ENCODE data around the gene MAT2A. TPM values are rescaled to one million over a fixed set of nuclear protein-coding genes. Genes with fewer than 3 reads are reported as not detected.
A peak's percentile ranks its signal among the peaks of the same experiment; 100 is the strongest.
"Not testable (repeated sequence)": the region's sequence is repeated elsewhere in the genome, so short reads cannot be mapped to it uniquely, and the experiment has no call there.

The MAT2A gene
- total RNA-seq, 1 donor, result 140 TPM

DNA sequence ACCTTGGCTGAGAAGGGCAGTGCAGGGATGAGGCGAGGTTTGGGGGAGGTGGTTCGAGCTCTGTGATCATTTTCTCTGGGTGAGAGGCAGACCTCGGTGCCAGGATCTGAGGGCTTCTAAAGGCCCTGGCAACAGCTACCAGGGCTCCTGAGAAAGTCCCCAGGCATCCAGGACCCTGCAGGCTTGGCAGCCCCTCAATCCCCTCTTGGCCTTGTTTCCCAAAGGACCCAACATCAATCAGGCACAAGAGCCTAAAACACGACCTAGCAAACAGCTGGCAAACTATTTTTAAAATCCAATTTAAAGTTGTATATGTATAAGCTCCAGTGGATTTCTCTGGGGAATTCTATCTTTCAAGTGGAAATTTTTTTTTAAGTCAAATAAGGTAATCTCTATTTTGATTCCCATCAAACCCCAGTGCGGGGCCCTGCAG lies 15.0 kb upstream of the MAT2A start:
- DNase-seq (ENCODE audit: low read depth in 2 of 3, low spot score in 2 of 3), result no peak

GRCh38 chr2:85524336-85524908 lies 14.5 kb upstream of the MAT2A start:
- peak in 1 of 3 donors; percentile 43 for DNase-seq (ENCODE audit: low read depth in 2 of 3, low spot score in 2 of 3)

GRCh38 chr2:85525029-85525428 lies 13.9 kb upstream of the MAT2A start:
- no peak for DNase-seq (ENCODE audit: low read depth in 2 of 3, low spot score in 2 of 3)

DNA sequence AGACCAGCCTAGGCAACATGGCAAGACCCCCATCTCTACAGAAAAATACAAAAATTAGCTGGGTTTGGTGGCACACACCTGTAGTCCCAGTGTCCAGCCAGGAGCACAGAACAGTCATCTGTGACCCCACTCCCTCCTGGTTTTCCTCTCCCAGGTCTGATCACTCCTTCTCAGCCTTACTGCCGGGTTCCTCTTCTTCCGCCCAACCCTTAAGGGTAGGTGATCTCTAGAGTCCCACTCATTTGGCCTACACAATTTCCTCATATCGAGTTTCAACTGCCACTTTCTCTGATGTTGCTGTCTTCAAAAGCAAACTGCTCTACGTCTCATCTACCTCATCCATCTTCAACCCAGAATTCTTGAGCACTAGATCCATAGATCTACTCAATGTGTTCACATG lies 13.4 kb upstream of the MAT2A start:
- no peak for DNase-seq (ENCODE audit: low read depth in 2 of 3, low spot score in 2 of 3)

DNA sequence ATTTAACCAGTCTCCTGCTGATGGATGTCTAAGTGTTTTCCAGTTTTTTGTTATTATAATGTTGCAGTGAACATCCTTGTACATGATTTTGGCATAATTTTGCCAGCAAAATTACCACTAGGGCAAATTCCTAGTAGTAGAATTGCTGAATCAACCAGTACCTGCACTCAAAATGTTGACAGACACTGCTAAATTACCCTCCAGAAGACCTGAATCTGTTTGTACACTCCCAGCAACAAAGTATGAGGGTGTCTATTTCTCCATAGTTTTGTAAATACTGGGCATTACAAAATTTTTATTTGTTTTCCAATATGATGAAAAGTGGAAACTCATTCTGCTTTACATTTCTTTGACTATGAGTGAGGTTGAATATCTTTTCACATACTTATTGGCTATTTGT lies 11.2 kb upstream of the MAT2A start:
- no peak for DNase-seq (ENCODE audit: low read depth in 2 of 3, low spot score in 2 of 3)

DNA sequence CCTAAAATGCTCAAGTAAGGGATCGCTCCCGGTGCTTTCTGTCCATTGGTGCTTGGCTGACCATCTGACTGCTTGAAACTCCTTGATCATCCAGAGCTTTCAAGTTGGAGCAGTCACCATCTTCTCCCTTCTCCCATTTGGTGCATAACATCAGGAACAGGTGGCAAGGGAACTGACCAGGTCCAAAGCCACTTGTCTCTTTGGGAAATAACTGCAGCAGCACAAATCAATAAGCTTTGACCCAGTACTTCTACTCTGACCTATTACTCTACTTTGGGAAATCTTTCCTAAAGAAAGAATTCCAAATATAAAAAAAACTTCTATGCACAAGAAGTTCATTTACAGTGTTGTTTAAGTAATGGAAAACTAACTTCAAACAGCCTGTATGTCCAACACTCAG lies 10.6 kb upstream of the MAT2A start:
- no peak for DNase-seq (ENCODE audit: low read depth in 2 of 3, low spot score in 2 of 3)

GRCh38 chr2:85529809-85530208 lies 9.2 kb upstream of the MAT2A start:
- no peak for DNase-seq (ENCODE audit: low read depth in 2 of 3, low spot score in 2 of 3)

GRCh38 chr2:85531589-85531988 lies 7.4 kb upstream of the MAT2A start:
- no peak for DNase-seq (ENCODE audit: low read depth in 2 of 3, low spot score in 2 of 3)

GRCh38 chr2:85534099-85534498 lies 4.9 kb upstream of the MAT2A start:
- no peak for DNase-seq (ENCODE audit: low read depth in 2 of 3, low spot score in 2 of 3)

GRCh38 chr2:85534881-85535280 lies 4.1 kb upstream of the MAT2A start:
- no peak for DNase-seq (ENCODE audit: low read depth in 2 of 3, low spot score in 2 of 3)

- DNase-seq (ENCODE audit: low read depth in 2 of 3, low spot score in 2 of 3), result no peak
These were observed 2.5 kb upstream of the MAT2A start for GRCh38 chr2:85536479-85536878.

GRCh38 chr2:85537600-85538506 lies 1.1 kb upstream of the MAT2A start:
- DNase-seq (ENCODE audit: low read depth in 2 of 3, low spot score in 2 of 3), result peak in 1 of 3 donors; percentile 38

DNA sequence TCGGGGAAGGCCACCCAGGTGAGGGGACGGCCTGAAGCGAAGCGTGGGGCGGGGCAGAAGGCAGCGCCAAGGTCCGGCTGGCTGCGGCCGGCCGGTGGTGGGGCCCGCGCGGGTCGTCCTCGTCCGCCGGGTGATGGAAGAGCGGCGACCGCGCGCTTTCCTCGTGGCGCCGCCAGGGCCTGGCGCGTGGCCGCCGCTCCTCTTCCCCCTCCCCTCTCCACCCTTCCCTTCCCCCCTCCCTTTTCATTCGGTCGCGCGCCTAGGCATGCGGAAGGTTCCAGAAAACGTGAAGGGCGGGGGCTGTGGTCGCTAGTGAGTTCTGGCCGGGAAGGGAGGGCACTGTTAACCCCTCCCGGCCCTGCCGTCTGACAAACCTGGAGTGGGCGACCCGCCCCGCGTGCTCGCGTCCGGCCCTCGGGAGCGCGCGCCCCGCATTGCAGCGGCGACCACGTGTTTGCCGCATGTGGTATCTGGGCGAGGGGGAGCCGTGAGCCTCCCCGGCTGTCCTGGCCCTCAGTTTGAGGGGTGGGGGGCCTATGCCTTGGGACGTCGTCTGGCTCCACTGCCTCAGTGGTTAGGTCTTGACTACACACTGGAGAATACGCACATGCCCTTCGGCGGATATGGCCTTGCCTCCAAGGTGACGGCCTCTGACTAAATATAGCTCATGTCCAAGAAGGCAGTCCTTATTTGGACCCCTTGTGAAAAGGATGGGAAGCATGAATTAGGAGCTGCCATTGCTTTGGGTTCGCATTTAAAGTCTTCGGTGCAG lies 579 bp downstream of the MAT2A start:
- peak; percentile 49 to 80 (median 77) for DNase-seq (ENCODE audit: low read depth in 2 of 3, low spot score in 2 of 3)

- DNase-seq (ENCODE audit: low read depth in 2 of 3, low spot score in 2 of 3), result no peak
These were observed 1.2 kb downstream of the MAT2A start for GRCh38 chr2:85540133-85540648.

DNA sequence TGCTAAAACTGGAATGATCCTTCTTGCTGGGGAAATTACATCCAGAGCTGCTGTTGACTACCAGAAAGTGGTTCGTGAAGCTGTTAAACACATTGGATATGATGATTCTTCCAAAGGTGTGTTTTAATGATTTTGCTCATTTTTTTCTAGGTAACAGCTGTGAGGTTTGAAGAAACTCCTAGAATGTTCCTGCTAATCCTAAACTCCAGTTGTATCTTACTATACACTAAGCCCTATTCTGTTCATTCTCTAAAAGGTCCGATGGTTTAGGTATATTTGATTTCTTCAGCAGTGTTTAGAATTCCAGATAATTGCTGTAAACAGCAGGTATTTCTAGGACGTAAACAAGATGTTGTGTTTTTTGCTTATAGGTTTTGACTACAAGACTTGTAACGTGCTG lies 2.3 kb downstream of the MAT2A start:
- DNase-seq (ENCODE audit: low read depth in 2 of 3, low spot score in 2 of 3), result no peak

- DNase-seq (ENCODE audit: low read depth in 2 of 3, low spot score in 2 of 3), result no peak
These were observed 2.9 kb downstream of the MAT2A start for GRCh38 chr2:85541753-85542457.

GRCh38 chr2:85542777-85543176 lies 3.8 kb downstream of the MAT2A start:
- DNase-seq (ENCODE audit: low read depth in 2 of 3, low spot score in 2 of 3), result no peak

- not testable (repeated sequence) for DNase-seq (ENCODE audit: low read depth in 2 of 3, low spot score in 2 of 3)
These were observed 5.3 kb downstream of the MAT2A start for GRCh38 chr2:85544254-85544691.

- not testable (repeated sequence) for DNase-seq (ENCODE audit: low read depth in 2 of 3, low spot score in 2 of 3)
These were observed 6.2 kb downstream of the MAT2A start for GRCh38 chr2:85544915-85545779.

Measured in hematopoietic multipotent progenitor cell (in vitro differentiated cells).